ENCODE data around the gene PPIA.
"Not testable (repeated sequence)": the region's sequence is repeated elsewhere in the genome, so short reads cannot be mapped to it uniquely, and the experiment has no call there.

Gene PPIA

DNA sequence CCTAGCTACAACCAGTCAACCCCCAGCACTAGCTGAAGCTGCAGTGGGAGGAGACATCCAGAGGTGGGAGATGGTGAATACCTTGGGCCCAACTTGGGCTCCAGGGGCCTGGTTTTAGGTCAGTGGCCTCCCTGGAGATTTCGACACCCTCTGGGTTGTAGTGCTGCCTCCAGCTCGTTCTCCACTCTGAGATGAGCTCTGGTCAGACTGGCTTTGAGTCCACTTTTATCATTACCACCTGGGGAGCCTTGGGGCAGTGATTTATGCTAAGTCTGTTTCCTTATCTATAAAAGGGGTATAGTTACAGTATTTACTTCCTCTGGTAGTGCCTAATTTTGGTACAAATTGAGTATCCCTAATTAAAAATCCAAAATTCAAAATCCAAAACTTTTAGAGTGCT, 22.8 kb downstream of the PPIA start:
- no peak overlapping the region for H3K4me3 ChIP-seq
- no peak overlapping the region for H3K27ac ChIP-seq
- H3K27me3 ChIP-seq = no peaks in the 10 kb centered on the region
- H3K9ac ChIP-seq = no peak overlapping the region
- H3K4me2 ChIP-seq = no peak overlapping the region
- H3K9me3 ChIP-seq (replicated peaks in 1 of 11) = no peaks in the 10 kb centered on the region
- peaks cover 0 to 9% (median 0%) of the 10 kb centered on the region in 11 experiments; a peak in 4 of 22 replicates for H3K36me3 ChIP-seq
- peaks cover 0 to 7% (median 0%) of the 10 kb centered on the region in 11 experiments; a peak in 3 of 22 replicates for H4K20me1 ChIP-seq
- no peak for TF ChIP-seq Cebpa-rat (IDR thresholded peaks at IDR 0.05)
- H3K4me1 ChIP-seq = peaks cover 0 to 31% (median 15%) of the 10 kb centered on the region in 10 experiments; a peak in 14 of 20 replicates

GRCh38 chr7:44823255-44823781, 26.8 kb downstream of the PPIA start:
- H3K36me3 ChIP-seq = peaks cover 11 to 49% (median 34%) of the 10 kb centered on the region in 11 experiments; a peak in 21 of 22 replicates
- no peaks in the 10 kb centered on the region for H3K27me3 ChIP-seq
- H3K9ac ChIP-seq = no peak overlapping the region
- TF ChIP-seq Cebpa-rat (IDR thresholded peaks at IDR 0.05) = no peak
- H3K4me3 ChIP-seq = no peak overlapping the region
- H4K20me1 ChIP-seq = peaks cover 0 to 33% (median 13%) of the 10 kb centered on the region in 11 experiments; a peak in 14 of 22 replicates
- peak overlapping the region in 3 of 11 experiments; percentile 0 to 19 (median 14); a peak in 3 of 22 replicates for H3K27ac ChIP-seq
- no peaks in the 10 kb centered on the region for H3K9me3 ChIP-seq (replicated peaks in 1 of 11)
- H3K4me1 ChIP-seq = peaks cover 0 to 59% (median 28%) of the 10 kb centered on the region in 10 experiments; a peak in 16 of 20 replicates
- H3K4me2 ChIP-seq = peak overlapping the region in 4 of 11 experiments; percentile 6 to 74 (median 42); a peak in 8 of 22 replicates

GRCh38 chr7:44824894-44825526, 28.5 kb downstream of the PPIA start:
- H3K9ac ChIP-seq = peak overlapping the region in 2 of 11 experiments; percentile 4 to 20; a peak in 1 of 22 replicates
- no peaks in the 10 kb centered on the region for H3K27me3 ChIP-seq
- no peak for TF ChIP-seq Cebpa-rat (IDR thresholded peaks at IDR 0.05)
- peaks cover 0 to 59% (median 28%) of the 10 kb centered on the region in 10 experiments; a peak in 16 of 20 replicates for H3K4me1 ChIP-seq
- H3K27ac ChIP-seq = peak overlapping the region in 4 of 11 experiments; percentile 2 to 32 (median 10); a peak in 4 of 22 replicates
- H3K36me3 ChIP-seq = peaks cover 28 to 66% (median 51%) of the 10 kb centered on the region in 11 experiments
- no peaks in the 10 kb centered on the region for H3K9me3 ChIP-seq (replicated peaks in 1 of 11)
- H3K4me2 ChIP-seq = peak overlapping the region in 5 of 11 experiments; percentile 6 to 83 (median 66); a peak in 9 of 22 replicates
- no peak overlapping the region for H3K4me3 ChIP-seq
- H4K20me1 ChIP-seq = peaks cover 0 to 33% (median 17%) of the 10 kb centered on the region in 11 experiments; a peak in 14 of 22 replicates

- Histone ChIP-seq H3K27ac (no peak overlapping the region), H3K4me2 (no peak overlapping the region), H3K36me3 (peaks cover 54 to 85% (median 77%) of the 10 kb centered on the region in 11 experiments), H3K9ac (no peak overlapping the region), H4K20me1 (peaks cover 0 to 52% (median 18%) of the 10 kb centered on the region in 11 experiments; a peak in 15 of 22 replicates), H3K27me3 (no peaks in the 10 kb centered on the region), H3K4me3 (no peak overlapping the region), H3K9me3 (replicated peaks in 1 of 11) (no peaks in the 10 kb centered on the region), H3K4me1 (peaks cover 0 to 47% (median 20%) of the 10 kb centered on the region in 10 experiments; a peak in 14 of 20 replicates)
- TF ChIP-seq Cebpa-rat (IDR thresholded peaks at IDR 0.05) = no peak
Observed at GRCh38 chr7:44827567-44827966, 31.1 kb downstream of the PPIA start.

- TF ChIP-seq Cebpa-rat (IDR thresholded peaks at IDR 0.05) = no peak
- peaks cover 0 to 25% (median 2%) of the 10 kb centered on the region in 10 experiments; a peak in 6 of 20 replicates for H3K4me1 ChIP-seq
- H4K20me1 ChIP-seq = peaks cover 3 to 93% (median 85%) of the 10 kb centered on the region in 11 experiments; a peak in 19 of 22 replicates
- no peaks in the 10 kb centered on the region for H3K9me3 ChIP-seq (replicated peaks in 1 of 11)
- H3K27ac ChIP-seq = no peak overlapping the region
- H3K27me3 ChIP-seq = no peaks in the 10 kb centered on the region
- H3K4me3 ChIP-seq = no peak overlapping the region
- no peak overlapping the region for H3K9ac ChIP-seq
- H3K36me3 ChIP-seq = peaks cover 71 to 100% (median 100%) of the 10 kb centered on the region in 11 experiments
- H3K4me2 ChIP-seq = no peak overlapping the region
Observed at GRCh38 chr7:44838751-44839150, 42.3 kb downstream of the PPIA start.

GRCh38 chr7:44842675-44843074, 46.2 kb downstream of the PPIA start:
- H3K27me3 ChIP-seq; H3K4me3 ChIP-seq; H3K9ac ChIP-seq; H3K9me3 ChIP-seq (replicated peaks in 1 of 11): not testable (repeated sequence)
- Histone ChIP-seq H4K20me1 (peaks cover 14 to 100% (median 98%) of the 10 kb centered on the region in 11 experiments; a peak in 19 of 22 replicates), H3K4me1 (peaks cover 15 to 42% (median 25%) of the 10 kb centered on the region in 10 experiments), H3K4me2 (peak overlapping the region in 2 of 11 experiments; percentile 63 to 80; a peak in 3 of 22 replicates), H3K36me3 (peaks cover 38 to 70% (median 65%) of the 10 kb centered on the region in 11 experiments), H3K27ac (peak overlapping the region in 1 of 11 experiments; percentile 58; a peak in 2 of 22 replicates)

GRCh38 chr7:44843440-44843839, 47.0 kb downstream of the PPIA start:
- peaks cover 32 to 62% (median 57%) of the 10 kb centered on the region in 11 experiments for H3K36me3 ChIP-seq
- peaks cover 14 to 92% (median 90%) of the 10 kb centered on the region in 11 experiments; a peak in 19 of 22 replicates for H4K20me1 ChIP-seq
- H3K9me3 ChIP-seq (replicated peaks in 1 of 11); H3K4me2 ChIP-seq; H3K4me3 ChIP-seq; H3K27ac ChIP-seq; H3K9ac ChIP-seq; H3K27me3 ChIP-seq: not testable (repeated sequence)
- H3K4me1 ChIP-seq = peaks cover 15 to 42% (median 25%) of the 10 kb centered on the region in 10 experiments

GRCh38 chr7:44845451-44845850, 49.0 kb downstream of the PPIA start:
- no peaks in the 10 kb centered on the region for H3K9me3 ChIP-seq (replicated peaks in 1 of 11)
- H3K36me3 ChIP-seq = peaks cover 12 to 42% (median 37%) of the 10 kb centered on the region in 11 experiments
- H3K4me2 ChIP-seq = peak overlapping the region; percentile 37 to 95 (median 84); a peak in 19 of 22 replicates
- peaks cover 14 to 72% (median 70%) of the 10 kb centered on the region in 11 experiments; a peak in 19 of 22 replicates for H4K20me1 ChIP-seq
- peak overlapping the region; percentile 67 to 85 (median 76); a peak in 15 of 20 replicates for H3K4me3 ChIP-seq
- peaks cover 27 to 59% (median 38%) of the 10 kb centered on the region in 10 experiments for H3K4me1 ChIP-seq
- no peaks in the 10 kb centered on the region for H3K27me3 ChIP-seq
- TF ChIP-seq Cebpa-rat (IDR thresholded peaks at IDR 0.05) = no peak
- H3K9ac ChIP-seq = peak overlapping the region in 8 of 11 experiments; percentile 87 to 97 (median 92); a peak in 10 of 22 replicates
- H3K27ac ChIP-seq = peak overlapping the region in 3 of 11 experiments; percentile 85 to 97 (median 92); a peak in 5 of 22 replicates

GRCh38 chr7:44846390-44846789, 49.9 kb downstream of the PPIA start:
- H3K9me3 ChIP-seq (replicated peaks in 1 of 11); H3K27me3 ChIP-seq: not testable (repeated sequence)
- peaks cover 27 to 50% (median 38%) of the 10 kb centered on the region in 10 experiments for H3K4me1 ChIP-seq
- H3K4me2 ChIP-seq = peak overlapping the region; percentile 75 to 95 (median 84)
- H3K4me3 ChIP-seq = peak overlapping the region; percentile 67 to 85 (median 76)
- peaks cover 3 to 33% (median 28%) of the 10 kb centered on the region in 11 experiments; a peak in 21 of 22 replicates for H3K36me3 ChIP-seq
- H3K9ac ChIP-seq = peak overlapping the region; percentile 87 to 97 (median 93)
- peak overlapping the region in 10 of 11 experiments; percentile 85 to 99 (median 94); a peak in 20 of 22 replicates for H3K27ac ChIP-seq
- H4K20me1 ChIP-seq = peaks cover 14 to 64% (median 61%) of the 10 kb centered on the region in 11 experiments; a peak in 19 of 22 replicates
